Measurements from ENCODE around the gene LRCH3.

Gene LRCH3

GRCh38 chr3:197802779-197803459 is 11.9 kb downstream of the LRCH3 start:
- DNase-seq (ENCODE audit: low spot score): no peak
- no peak for TF ChIP-seq CTCF (IDR thresholded peaks at IDR 0.05; ENCODE audit: extremely low read depth, missing control alignments)

- DNase-seq (ENCODE audit: low spot score): no peak
- no peak for TF ChIP-seq CTCF (IDR thresholded peaks at IDR 0.05; ENCODE audit: extremely low read depth, missing control alignments)
Measured at GRCh38 chr3:197804511-197804910, 13.5 kb downstream of the LRCH3 start.

- no peak for TF ChIP-seq CTCF (IDR thresholded peaks at IDR 0.05; ENCODE audit: extremely low read depth, missing control alignments)
- no peak for DNase-seq (ENCODE audit: low spot score)
Measured at GRCh38 chr3:197807969-197808587, 17.0 kb downstream of the LRCH3 start.

- DNase-seq (ENCODE audit: low spot score): no peak
- no peak for TF ChIP-seq CTCF (IDR thresholded peaks at IDR 0.05; ENCODE audit: extremely low read depth, missing control alignments)
Measured at GRCh38 chr3:197809356-197810020, 18.4 kb downstream of the LRCH3 start.

GRCh38 chr3:197810901-197811300 is 19.8 kb downstream of the LRCH3 start:
- TF ChIP-seq CTCF (IDR thresholded peaks at IDR 0.05; ENCODE audit: extremely low read depth, missing control alignments): no peak
- no peak for DNase-seq (ENCODE audit: low spot score)

- no peak for TF ChIP-seq CTCF (IDR thresholded peaks at IDR 0.05; ENCODE audit: extremely low read depth, missing control alignments)
- DNase-seq (ENCODE audit: low spot score): no peak
Measured at GRCh38 chr3:197811343-197811742, 20.3 kb downstream of the LRCH3 start.

GRCh38 chr3:197814372-197814771 is 23.3 kb downstream of the LRCH3 start:
- no peak for TF ChIP-seq CTCF (IDR thresholded peaks at IDR 0.05; ENCODE audit: extremely low read depth, missing control alignments)
- no peak for DNase-seq (ENCODE audit: low spot score)
